ENCODE results near the gene KDELR1.
A peak's percentile ranks its signal among the peaks of the same experiment; 100 is the strongest.

The KDELR1 gene

DNA sequence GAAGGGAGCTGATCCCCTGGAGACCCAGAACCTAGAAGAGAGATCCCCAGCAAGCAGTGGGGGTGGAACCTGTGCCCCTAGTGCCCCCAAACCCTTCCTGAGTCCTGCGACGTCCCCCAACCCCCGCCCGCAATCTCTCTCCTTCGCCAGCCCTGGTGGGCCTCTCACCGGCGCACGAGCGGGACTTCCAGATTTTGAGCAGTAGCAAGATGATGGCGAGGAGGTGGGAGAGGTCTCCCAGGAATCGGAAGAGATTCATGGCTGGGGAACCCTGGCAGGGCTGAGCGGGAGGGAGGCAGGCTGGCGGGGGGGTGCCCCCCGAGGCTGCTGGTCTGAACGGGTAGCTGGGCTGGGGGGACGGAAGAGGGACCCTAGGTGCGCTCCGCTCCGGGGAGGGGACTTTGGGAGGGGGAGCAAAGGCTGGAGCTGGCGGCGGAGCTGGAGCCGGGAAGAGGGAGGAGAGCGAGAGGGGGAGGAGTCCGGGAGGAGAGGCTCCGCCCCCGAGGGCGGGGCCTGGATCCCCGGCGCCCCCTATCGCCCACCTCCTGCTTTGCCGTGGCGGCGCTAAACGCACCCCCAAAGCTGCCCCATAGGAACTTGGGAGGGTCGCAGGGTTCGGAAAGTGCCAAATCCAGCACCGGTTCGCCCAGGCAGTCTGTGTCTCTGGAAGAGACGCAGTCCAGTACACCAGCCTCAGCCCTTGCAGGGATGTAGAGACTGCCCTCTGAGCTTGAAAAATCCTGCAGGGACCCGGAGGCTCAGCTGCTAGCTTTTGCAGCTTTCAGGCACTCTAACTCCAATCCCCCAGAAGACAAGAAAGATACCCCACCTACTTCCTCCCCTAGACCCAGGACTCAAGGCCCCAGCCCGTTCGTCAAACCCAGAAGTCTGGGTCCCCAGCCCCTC is at the start of gene KDELR1:
KDELR1 (minus strand) TSS at position 452 of the 906 bp plus-strand sequence; CDS start at position 259, 193 bp downstream.
- peak; percentile 93 for TF ChIP-seq CTCF (IDR thresholded peaks at IDR 0.05; ENCODE audit: low read depth, low read length)

DNA sequence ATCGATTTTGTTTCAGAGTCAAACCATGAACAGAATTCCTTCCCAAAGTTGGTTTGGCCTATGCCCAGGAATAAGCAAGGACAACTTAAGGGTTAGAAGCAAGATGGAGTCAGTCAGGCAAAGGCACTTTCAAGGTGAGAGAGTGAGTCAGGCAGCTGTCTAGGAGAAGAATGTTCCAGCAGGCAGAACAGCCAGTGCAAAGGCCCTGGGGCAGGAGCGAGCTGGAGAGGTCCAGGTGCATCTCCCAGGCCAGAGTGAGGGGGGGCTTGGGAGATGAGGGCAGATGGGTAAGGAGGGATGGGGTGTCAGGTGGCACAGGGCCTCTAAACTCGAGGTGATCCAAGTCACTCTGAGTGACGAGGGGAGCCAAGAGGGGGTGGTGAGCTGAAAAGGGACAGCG is 45.2 kb upstream of the KDELR1 start:
- DNase-seq (ENCODE audit: extremely low read depth, low read depth), result no peak
- TF ChIP-seq CTCF (IDR thresholded peaks at IDR 0.05; ENCODE audit: low read depth, low read length), result no peak

More for the DNA sequence above, at the start of gene KDELR1:
- peak; percentile 35 for DNase-seq (ENCODE audit: extremely low read depth, low read depth)

- no peak for DNase-seq (ENCODE audit: extremely low read depth, low read depth)
Observed at GRCh38 chr19:48433337-48433736, 42.0 kb upstream of the KDELR1 start.

GRCh38 chr19:48428670-48429069 is 37.3 kb upstream of the KDELR1 start:
- no peak for TF ChIP-seq CTCF (IDR thresholded peaks at IDR 0.05; ENCODE audit: low read depth, low read length)
- DNase-seq (ENCODE audit: extremely low read depth, low read depth), result no peak

More at GRCh38 chr19:48433337-48433736, 42.0 kb upstream of the KDELR1 start:
- TF ChIP-seq CTCF (IDR thresholded peaks at IDR 0.05; ENCODE audit: low read depth, low read length), result no peak

- DNase-seq (ENCODE audit: extremely low read depth, low read depth), result no peak
- no peak for TF ChIP-seq CTCF (IDR thresholded peaks at IDR 0.05; ENCODE audit: low read depth, low read length)
Observed at GRCh38 chr19:48424694-48425219, 33.4 kb upstream of the KDELR1 start.

- no peak for DNase-seq (ENCODE audit: extremely low read depth, low read depth)
- no peak for TF ChIP-seq CTCF (IDR thresholded peaks at IDR 0.05; ENCODE audit: low read depth, low read length)
Observed at GRCh38 chr19:48421548-48421947, 30.2 kb upstream of the KDELR1 start.
